Measurements from ENCODE around the gene IBA57. TPM values are rescaled to one million over a fixed set of nuclear protein-coding genes. Genes with fewer than 3 reads are reported as not detected.

IBA57 gene
- polyA plus RNA-seq, 2 of the 4 experiments (the other 2 are of a cell fraction), result 1.5 to 2.2 TPM

DNA sequence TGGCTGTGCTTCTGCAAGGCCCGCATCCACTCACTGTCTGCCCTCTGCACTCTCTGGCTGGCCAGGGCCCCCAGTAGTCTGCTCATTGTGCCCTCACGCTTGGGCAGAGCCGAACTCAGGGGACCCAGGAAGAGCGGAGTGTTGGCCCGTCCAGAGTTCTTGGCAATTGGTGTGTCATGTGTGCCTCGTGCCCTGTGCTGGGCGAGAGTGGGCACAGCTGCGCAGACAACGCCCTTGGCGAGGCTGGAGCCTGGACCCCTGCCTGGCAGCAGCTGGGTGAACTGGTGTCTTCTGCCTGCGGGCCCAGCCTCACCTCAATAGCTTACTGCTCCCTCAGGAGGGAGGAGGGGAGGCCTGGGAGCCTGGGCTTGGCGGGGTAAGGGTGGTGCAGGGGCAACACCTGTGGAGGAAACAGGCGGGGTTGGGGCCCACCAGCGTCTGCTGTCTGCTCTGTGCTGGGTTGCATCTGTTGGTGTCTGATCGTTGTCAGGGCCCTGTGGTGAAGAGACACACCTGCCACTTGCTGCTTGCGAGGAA lies 23.4 kb upstream of the IBA57 start:
- no peak for FAIRE-seq
- no peak for ATAC-seq
- Histone ChIP-seq H3K9me3 (no peaks in the 10 kb centered on the region), H3K4me1 (peaks cover 14% of the 10 kb centered on the region), H3K4me3 (no peak overlapping the region), H3K27ac (no peak overlapping the region), H3K4me2 (peak overlapping the region; percentile 95; the same call in 1 of the 3 replicates)
- CTCF ChIA-PET, result interaction anchor here (1.1 to 2.4 kb wide), 3 partner anchors 12 to 23 kb away, joined by 4 to 8 read pairs (median 5); no protein-coding TSS in a partner anchor
- WGBS (ENCODE audit: missing lambda C conversion rate), result 88% methylated on average over 15 of the region's 16 CpGs
- POLR2A ChIA-PET, result interaction anchor here (3.0 kb wide), 1 partner anchor 23 kb away, joined by 12 read pairs; the partner anchor contains the start of gene IBA57
- TF ChIP-seq MYC (IDR thresholded peaks at IDR 0.05; ENCODE audit: borderline replicate concordance, low read length), result no peak
- no peak for TF ChIP-seq HOXB13 (CRISPR knock-in tag; IDR thresholded peaks at IDR 0.05; ENCODE audit: low read depth)
- TF ChIP-seq, protein P1, sequence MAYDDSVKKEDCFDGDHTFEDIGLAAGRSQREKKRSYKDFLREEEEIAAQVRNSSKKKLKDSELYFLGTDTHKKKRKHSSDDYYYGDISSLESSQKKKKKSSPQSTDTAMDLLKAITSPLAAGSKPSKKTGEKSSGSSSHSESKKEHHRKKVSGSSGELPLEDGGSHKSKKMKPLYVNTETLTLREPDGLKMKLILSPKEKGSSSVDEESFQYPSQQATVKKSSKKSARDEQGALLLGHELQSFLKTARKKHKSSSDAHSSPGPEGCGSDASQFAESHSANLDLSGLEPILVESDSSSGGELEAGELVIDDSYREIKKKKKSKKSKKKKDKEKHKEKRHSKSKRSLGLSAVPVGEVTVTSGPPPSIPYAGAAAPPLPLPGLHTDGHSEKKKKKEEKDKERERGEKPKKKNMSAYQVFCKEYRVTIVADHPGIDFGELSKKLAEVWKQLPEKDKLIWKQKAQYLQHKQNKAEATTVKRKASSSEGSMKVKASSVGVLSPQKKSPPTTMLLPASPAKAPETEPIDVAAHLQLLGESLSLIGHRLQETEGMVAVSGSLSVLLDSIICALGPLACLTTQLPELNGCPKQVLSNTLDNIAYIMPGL (CRISPR knock-in tag; IDR thresholded peaks at IDR 0.05; ENCODE audit: borderline replicate concordance), result no peak
- TF ChIP-seq, protein P2, sequence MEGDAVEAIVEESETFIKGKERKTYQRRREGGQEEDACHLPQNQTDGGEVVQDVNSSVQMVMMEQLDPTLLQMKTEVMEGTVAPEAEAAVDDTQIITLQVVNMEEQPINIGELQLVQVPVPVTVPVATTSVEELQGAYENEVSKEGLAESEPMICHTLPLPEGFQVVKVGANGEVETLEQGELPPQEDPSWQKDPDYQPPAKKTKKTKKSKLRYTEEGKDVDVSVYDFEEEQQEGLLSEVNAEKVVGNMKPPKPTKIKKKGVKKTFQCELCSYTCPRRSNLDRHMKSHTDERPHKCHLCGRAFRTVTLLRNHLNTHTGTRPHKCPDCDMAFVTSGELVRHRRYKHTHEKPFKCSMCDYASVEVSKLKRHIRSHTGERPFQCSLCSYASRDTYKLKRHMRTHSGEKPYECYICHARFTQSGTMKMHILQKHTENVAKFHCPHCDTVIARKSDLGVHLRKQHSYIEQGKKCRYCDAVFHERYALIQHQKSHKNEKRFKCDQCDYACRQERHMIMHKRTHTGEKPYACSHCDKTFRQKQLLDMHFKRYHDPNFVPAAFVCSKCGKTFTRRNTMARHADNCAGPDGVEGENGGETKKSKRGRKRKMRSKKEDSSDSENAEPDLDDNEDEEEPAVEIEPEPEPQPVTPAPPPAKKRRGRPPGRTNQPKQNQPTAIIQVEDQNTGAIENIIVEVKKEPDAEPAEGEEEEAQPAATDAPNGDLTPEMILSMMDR (IDR thresholded peaks at IDR 0.05), result no peak
- no peak for TF ChIP-seq HOXA7 (CRISPR knock-in tag; IDR thresholded peaks at IDR 0.05)
- TF ChIP-seq, protein P3, sequence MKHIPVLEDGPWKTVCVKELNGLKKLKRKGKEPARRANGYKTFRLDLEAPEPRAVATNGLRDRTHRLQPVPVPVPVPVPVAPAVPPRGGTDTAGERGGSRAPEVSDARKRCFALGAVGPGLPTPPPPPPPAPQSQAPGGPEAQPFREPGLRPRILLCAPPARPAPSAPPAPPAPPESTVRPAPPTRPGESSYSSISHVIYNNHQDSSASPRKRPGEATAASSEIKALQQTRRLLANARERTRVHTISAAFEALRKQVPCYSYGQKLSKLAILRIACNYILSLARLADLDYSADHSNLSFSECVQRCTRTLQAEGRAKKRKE (CRISPR knock-in tag; IDR thresholded peaks at IDR 0.05; ENCODE audit: low read depth), result no peak
- no peak for DNase-seq (ENCODE audit: low read depth in 1 of 2, low spot score in 1 of 2)

DNA sequence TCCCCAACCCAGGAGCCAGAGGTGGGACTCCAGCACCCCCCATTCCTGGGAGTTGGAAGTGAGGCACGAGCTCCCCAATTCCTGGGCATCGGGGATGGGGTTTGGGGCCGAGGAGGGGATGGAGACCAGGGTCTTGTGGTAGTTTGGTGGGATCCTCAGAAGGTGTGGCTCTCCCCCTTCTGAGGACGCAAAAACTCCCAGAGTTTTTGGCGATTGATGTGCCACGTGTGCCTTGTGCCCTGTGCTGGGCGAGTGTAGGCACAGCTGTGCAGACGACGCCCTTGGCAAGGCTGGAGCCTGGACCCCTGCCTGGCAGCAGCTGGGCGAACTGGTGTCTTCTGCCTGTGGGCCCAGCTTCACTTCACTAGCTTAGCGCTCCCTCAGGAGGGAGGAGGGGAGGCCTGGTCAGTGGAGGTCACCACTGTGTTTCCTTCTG lies 22.9 kb upstream of the IBA57 start:
- no peak overlapping the region for H3K27ac ChIP-seq
- CTCF ChIA-PET, result interaction anchor here (0.8 to 2.4 kb wide), 4 partner anchors 12 to 143 kb away, joined by 3 to 8 read pairs (median 4); no protein-coding TSS in a partner anchor
- WGBS (ENCODE audit: missing lambda C conversion rate), result 85% methylated on average over 8 of the region's 11 CpGs

DNA sequence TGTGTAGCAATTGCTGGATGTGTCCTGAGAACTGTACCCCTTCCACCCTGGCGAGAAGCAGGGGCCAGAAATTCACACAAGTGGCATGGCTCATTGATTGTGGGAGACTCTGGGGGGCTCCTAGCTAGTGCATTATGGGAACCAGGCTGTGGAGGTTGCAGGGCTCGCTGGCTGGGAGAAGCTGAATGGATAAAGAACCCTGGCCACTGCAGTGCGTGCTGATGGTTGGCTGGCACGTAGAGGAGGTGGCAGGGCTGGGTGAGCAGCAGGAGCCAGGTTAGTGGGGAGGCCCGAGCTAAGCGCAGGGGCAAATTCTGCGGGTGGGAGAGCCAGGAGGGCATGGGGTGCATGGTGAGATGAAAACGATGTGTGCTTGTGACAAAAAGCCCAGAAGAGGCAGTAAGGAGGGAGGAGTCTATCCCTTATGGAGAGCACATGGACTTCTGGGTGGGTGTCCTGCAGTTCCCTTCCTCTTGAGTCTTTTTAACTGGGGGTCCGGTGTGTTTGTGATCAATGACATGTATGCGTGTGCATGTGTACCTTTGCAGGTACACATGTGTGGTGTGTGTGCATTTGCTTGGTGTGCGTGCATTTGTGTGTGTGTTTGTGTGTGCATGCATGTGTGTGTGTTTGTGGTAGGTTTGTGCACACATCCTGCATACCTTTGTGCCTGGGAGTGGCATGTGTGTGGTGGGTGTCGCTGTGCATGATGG lies 22.0 kb upstream of the IBA57 start:
- Histone ChIP-seq H3K4me1 (peaks cover 14% of the 10 kb centered on the region), H3K9me3 (no peaks in the 10 kb centered on the region), H3K4me3 (no peak overlapping the region), H3K27ac (no peak overlapping the region), H3K4me2 (no peak overlapping the region)
- ChIA-PET POLR2A (interaction anchor here (3.0 kb wide), 1 partner anchor 22 kb away, joined by 12 read pairs; the partner anchor contains the start of gene IBA57), CTCF (interaction anchor here (0.8 kb wide), 1 partner anchor 144 kb away, joined by 3 read pairs; no protein-coding TSS in a partner anchor)
- DNase-seq (ENCODE audit: low read depth in 1 of 2, low spot score in 1 of 2), result no peak
- no peak for ATAC-seq
- 92% methylated on average over 12 of the region's 12 CpGs for WGBS (ENCODE audit: missing lambda C conversion rate)
- no peak for FAIRE-seq
- no peak for TF ChIP-seq FOSB (CRISPR knock-in tag; IDR thresholded peaks at IDR 0.05)
- no peak for TF ChIP-seq NFE2L2 (conservative IDR thresholded peaks at IDR 0.05; ENCODE audit: low read length)
- TF ChIP-seq TP53 (CRISPR knock-in tag; IDR thresholded peaks at IDR 0.05), result no peak
- TF ChIP-seq MAFK (IDR thresholded peaks at IDR 0.05; ENCODE audit: partially characterized antibody), result no peak
- no peak for TF ChIP-seq NPAS2 (CRISPR knock-in tag; IDR thresholded peaks at IDR 0.05; ENCODE audit: borderline replicate concordance)
- TF ChIP-seq EHMT2 (IDR thresholded peaks at IDR 0.05; ENCODE audit: low read depth), result no peak
- TF ChIP-seq, protein P2 (IDR thresholded peaks at IDR 0.05), result no peak
- TF ChIP-seq FOSL2 (IDR thresholded peaks at IDR 0.05), result no peak
- no peak for TF ChIP-seq FOSL2 (CRISPR knock-in tag; IDR thresholded peaks at IDR 0.05)
- TF ChIP-seq CHD4 (IDR thresholded peaks at IDR 0.05; ENCODE audit: borderline replicate concordance), result no peak
- TF ChIP-seq KDM5A (IDR thresholded peaks at IDR 0.05), result no peak
- no peak for TF ChIP-seq CBX2 (IDR thresholded peaks at IDR 0.05; ENCODE audit: borderline replicate concordance, low read depth)
- no peak for TF ChIP-seq JUNB (IDR thresholded peaks at IDR 0.05)
- TF ChIP-seq CEBPB (IDR thresholded peaks at IDR 0.05), result no peak
- TF ChIP-seq, protein P4, sequence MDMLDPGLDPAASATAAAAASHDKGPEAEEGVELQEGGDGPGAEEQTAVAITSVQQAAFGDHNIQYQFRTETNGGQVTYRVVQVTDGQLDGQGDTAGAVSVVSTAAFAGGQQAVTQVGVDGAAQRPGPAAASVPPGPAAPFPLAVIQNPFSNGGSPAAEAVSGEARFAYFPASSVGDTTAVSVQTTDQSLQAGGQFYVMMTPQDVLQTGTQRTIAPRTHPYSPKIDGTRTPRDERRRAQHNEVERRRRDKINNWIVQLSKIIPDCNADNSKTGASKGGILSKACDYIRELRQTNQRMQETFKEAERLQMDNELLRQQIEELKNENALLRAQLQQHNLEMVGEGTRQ (IDR thresholded peaks at IDR 0.05), result no peak
- TF ChIP-seq, protein P5, sequence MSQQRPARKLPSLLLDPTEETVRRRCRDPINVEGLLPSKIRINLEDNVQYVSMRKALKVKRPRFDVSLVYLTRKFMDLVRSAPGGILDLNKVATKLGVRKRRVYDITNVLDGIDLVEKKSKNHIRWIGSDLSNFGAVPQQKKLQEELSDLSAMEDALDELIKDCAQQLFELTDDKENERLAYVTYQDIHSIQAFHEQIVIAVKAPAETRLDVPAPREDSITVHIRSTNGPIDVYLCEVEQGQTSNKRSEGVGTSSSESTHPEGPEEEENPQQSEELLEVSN (IDR thresholded peaks at IDR 0.05; ENCODE audit: borderline replicate concordance, low read depth), result no peak
- TF ChIP-seq RNF2 (IDR thresholded peaks at IDR 0.05; ENCODE audit: borderline replicate concordance, low read depth), result no peak

More for the DNA sequence above, 22.9 kb upstream of the IBA57 start:
- no peak overlapping the region for H3K4me2 ChIP-seq
- POLR2A ChIA-PET, result interaction anchor here (3.0 kb wide), 1 partner anchor 23 kb away, joined by 12 read pairs; the partner anchor contains the start of gene IBA57
- no peak for TF ChIP-seq KDM5A (IDR thresholded peaks at IDR 0.05)
- ATAC-seq, result no peak
- H3K4me1 ChIP-seq, result peaks cover 14% of the 10 kb centered on the region
- no peak for DNase-seq (ENCODE audit: low read depth in 1 of 2, low spot score in 1 of 2)
- no peak overlapping the region for H3K4me3 ChIP-seq
- no peaks in the 10 kb centered on the region for H3K9me3 ChIP-seq
- FAIRE-seq, result no peak

All from A549 (cell line).